A673 (cell line): ENCODE data around the gene OR4F15.

Experiments
- CTCF ChIP-seq: fragments of 300-800, 200-600 bp; sonication (generic); conservative IDR thresholded peaks from 2 replicates; pipeline ENCODE4 v1.5.1; 2017; ENCODE audit warnings: low read depth, mild to moderate bottlenecking, antibody characterized with exemption, low read length, moderate library complexity, mixed read lengths
- EZH2 ChIP-seq: fragments of 200-600 bp; sonication (generic); IDR thresholded peaks from 2 replicates; pipeline ENCODE4 v1.6.1; 2017; ENCODE audit warnings: borderline replicate concordance, low read depth, mild to moderate bottlenecking, mixed read lengths, antibody characterized with exemption, low read length; ENCODE audit not compliant: poor library complexity, severe bottlenecking

- TF ChIP-seq CTCF (no peak), EZH2 (no peak)
These were observed 1.1 kb upstream of the OR4F15 start for GRCh38 chr15:101810876-101811275.
